ENCODE results near the gene PCGF5. TPM values are rescaled to one million over a fixed set of nuclear protein-coding genes. Genes with fewer than 3 reads are reported as not detected.
"Not testable (repeated sequence)": the region's sequence is repeated elsewhere in the genome, so short reads cannot be mapped to it uniquely, and the experiment has no call there.

Gene PCGF5
- 49.5 and 51.4 TPM in 2 replicates for total RNA-seq (2014; rRNA removed; shearing (Covaris generic))
- polyA plus RNA-seq (2014; cell fraction: nucleus; rRNA removed): 17.1 and 22.2 TPM in 2 replicates

DNA sequence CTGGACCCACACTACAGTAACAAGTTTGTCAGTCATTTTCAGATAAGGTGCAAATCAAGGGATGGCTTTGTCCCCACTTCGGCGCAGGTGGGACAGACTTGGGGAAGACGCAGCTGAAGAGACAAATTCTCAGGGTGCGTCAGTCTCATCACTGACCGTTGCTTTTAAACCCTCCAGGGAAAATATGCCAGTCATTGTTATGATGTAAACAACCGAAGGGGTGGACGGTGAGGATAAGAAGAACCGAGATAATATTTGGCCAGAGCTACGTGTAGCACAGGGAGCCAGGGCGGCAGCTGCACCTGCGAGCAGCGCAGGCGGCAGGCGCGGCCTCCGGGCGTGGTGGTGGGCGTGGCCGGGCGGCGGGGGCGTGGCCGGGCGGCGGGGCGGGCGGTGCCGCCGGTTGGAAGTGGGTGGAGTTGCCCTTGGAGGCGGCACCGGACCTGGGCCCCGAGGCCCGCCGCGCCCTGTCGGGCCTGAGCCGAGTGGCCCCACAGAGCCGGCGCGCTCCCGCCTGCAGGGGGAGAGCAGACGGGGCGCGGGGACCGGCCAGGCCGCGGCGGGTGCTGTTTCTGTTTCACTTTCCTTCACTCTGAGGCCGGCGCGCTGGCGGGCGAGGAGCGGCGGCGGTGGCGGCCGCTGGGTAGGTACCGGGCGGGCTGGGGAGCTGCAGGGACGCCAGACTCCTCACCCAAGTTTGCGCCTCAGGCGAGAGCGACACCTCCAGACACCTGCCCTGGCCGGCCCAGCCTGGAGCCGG, at the start of gene PCGF5:
Gene PCGF5, plus strand, starts transcription at position 470 of the 760 bp plus-strand sequence. CDS start 2,209 bp downstream, outside the sequence.
- peak; percentile 87 for DNase-seq (ENCODE audit: extremely low read depth, low read depth)

DNA sequence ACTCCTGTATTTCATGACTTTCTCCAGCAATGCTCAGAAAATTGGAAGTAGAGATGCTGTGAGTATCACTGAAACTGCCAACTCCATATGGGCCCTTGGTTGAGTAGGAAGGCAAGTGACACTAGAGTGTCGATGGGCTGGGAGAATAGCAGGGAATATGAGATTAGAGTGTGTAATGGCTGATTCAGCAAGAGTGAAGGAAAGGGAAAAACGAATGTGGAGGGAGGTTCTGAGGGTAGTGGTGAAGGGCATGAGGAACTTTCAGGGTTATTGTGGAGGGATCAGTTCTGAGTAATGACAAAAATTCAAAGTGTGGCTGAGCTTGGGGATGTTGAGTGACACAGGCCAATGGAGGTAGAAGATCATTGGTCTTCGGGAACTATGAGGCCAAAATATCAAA, 49.0 kb upstream of the PCGF5 start:
- DNase-seq (ENCODE audit: extremely low read depth, low read depth): no peak

DNA sequence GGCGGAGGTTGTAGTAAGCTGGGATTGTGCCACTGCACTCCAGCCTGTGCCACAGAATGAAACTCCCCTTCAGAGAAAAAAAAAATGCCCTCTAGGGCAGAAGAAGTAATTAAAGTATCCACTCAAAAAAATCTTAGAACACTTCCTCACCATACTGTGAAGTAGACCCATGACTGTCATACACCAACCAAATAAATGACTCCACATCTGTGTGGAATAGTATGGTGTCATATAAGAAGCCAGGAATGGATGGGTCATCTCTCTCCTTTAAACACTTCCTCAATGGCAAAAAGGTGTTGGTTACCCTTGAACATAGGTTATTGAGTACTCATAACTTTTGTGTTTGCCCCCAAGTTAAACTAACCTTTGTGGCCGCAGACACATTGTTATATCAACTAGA, 48.1 kb upstream of the PCGF5 start:
- no peak for DNase-seq (ENCODE audit: extremely low read depth, low read depth)

DNA sequence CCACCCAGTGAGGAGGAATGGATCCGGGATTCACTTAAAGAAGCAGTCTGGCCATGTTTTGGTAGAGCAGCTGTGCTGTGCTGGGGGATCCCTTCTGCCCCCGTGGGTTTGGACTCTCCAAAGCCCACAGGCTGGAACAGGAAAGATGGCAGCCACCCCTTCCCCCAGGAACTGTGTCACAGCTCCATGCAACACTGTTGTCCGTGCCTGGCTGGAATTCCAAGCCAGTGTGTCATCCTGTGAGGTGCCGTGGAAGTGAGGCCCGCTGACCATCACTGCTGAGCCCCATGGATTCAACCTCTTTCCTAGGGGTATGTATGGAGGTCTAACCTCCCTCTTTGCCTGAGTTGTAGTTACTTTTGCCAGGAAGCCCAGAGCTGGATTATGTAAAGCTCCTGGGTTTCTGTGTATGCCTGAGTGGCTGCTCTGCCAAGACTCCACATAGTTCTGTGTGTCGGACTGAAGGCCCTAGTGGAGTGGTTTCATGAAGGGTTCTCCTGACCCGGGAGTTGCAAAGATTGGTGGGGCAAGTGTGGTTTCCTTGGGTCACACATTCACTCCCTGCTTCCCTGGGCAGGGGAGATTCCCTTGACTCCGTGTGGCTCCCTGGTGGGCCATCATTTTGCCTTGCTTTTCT, 35.1 kb upstream of the PCGF5 start:
- no peak for DNase-seq (ENCODE audit: extremely low read depth, low read depth)

DNA sequence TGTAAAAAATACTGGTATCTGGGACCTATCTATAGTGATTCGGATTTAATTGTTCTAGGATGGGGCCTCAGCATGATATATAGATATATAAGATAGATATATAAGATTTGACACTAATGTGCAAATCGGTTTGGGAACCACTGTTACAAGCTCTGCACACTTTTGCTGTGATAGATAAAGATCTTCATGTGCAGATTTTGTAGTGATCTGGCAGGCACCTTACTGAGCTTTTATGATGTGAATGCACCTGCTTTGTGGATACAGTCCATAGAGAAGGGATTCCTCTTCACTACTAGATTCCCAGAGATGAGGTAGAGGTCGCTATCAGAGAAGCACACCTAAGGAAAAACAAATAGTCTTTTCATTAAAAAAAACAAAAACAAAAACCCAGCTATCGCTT, 33.3 kb upstream of the PCGF5 start:
- no peak for DNase-seq (ENCODE audit: extremely low read depth, low read depth)

DNA sequence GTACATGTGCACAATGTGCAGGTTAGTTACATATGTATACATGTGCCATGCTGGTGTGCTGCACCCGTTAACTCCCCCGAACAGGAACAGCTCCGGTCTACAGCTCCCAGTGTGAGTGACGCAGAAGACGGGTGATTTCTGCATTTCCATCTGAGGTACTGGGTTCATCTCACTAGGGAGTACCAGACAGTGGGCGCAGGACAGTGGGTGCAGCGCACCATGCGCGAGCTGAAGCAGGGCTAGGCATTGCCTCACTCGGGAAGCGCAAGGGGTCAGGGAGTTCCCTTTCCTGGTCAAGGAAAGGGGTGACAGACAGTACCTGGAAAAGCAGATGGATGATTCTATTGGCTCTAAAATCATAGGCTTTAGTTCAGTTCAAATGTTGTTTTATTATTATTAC, 32.5 kb upstream of the PCGF5 start:
- not testable (repeated sequence) for DNase-seq (ENCODE audit: extremely low read depth, low read depth)

DNA sequence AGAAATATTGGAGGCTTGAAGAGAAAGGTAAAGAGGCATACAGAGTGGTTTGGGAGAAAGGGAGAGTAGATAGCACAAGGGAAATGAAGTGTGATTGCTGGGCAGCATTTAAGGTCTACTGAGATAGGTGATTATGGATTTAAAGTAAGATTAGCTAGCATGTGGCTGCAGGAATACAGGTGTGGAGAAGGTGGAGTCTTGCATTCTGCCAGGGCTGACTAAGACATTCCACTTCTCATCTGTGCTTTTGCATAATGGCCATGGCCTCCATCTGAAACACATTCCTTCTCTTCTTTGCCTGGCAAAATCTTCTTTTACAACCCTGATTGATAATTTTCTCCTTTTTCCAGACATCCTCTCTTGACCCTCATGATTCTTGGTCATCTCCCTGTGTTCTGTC, 31.6 kb upstream of the PCGF5 start:
- DNase-seq (ENCODE audit: extremely low read depth, low read depth): no peak

DNA sequence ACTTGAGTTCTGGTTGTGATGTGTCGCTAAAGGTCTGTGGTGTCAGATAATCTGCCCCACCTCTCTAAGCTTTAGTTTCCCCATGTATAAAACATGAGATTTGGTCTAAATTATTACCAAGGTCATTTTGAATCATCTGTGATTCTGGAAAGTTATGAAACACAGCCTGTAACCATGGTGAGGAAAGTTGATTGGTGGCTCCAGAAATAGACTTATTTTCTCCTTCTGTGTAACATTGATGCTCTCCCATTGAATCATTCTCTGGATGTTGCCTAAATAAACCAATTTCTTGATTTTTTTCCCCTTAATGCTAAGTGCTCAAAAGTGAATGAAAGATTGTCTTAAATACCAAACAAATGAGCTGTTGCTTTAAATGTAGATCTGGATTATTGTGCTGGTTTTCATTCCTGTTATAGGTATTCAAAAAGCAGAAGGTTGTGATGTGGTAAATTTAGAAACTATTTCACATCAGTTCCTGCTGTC, 30.0 kb upstream of the PCGF5 start:
- no peak for DNase-seq (ENCODE audit: extremely low read depth, low read depth)

DNA sequence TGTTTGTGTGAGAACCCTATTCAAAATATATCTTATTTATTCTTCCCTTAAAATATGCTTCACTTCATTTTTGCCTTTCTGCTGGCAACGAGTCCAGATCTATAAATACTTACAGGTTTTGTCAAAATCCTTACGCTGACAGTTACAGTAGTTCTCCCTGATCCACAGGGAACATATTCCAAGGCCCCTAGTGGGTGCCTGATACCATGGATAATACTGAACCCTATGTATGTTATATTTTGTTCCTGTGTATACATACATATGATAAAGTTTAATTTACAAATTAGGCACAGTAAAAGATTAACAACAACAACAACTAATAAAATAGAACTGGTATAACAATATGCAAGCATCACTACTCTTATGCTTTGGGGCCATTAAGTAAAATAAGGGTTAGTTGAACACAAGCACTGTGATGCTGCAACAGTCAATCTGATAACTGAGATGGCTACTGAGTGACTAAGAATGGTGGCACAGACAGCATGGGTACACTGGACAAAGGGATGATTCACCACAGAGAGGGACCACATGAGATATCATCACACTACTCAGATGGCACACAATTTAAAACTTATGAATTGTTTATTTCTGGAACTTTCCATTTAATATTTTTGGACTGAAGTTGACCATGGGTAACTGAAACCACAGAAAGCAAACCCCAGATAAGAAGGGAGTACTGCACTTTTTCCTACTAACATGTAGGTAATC, 29.4 kb upstream of the PCGF5 start:
- no peak for DNase-seq (ENCODE audit: extremely low read depth, low read depth)

DNA sequence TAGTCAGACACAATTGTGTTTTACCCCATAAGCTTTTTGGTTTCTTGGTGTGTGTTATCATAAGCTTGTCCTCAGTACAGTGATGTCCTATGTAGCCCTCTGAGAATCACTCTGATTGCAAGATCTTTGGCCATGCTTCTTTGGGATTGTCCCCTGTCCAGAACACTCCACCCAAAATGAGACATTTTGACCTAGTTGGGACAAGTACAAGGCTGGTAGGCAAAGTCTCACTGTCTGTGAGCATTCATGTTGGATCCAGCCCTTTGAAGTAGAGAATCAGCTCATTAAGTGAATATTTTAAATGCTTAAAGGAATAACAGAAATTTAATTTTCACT, 28.9 kb upstream of the PCGF5 start:
- no peak for DNase-seq (ENCODE audit: extremely low read depth, low read depth)

DNA sequence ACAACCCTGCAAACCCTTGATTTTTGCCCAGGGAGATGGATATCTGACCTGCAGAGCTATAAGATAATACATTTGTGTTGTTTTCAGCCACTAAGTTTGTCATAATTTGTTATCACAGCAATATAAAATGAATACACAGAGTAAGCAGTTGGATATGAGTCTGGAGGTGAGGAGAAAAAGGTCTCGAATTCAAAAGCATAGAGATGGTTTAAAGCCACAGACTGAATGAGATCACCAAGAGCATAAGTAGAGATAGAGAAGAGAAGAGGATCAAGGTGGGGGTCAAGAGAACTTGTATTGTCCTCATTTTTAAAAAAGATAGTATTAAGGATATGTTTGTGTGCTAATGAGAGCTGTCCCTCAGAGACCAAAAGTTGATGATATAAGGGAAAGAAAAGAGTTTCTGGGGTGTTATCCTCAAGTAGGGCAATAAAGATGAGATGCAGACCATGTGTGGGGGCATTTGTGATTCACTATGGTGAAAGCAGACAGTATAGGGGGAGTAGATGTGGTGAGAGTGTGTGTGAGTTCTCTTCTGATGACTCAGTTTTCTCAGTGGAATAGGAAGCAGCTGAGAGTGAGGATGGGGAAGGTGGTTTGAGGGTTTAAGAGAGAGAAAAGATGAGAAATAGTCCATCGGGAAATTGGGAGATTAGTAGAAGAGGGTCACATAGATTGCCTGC, 25.8 kb upstream of the PCGF5 start:
- no peak for DNase-seq (ENCODE audit: extremely low read depth, low read depth)

DNA sequence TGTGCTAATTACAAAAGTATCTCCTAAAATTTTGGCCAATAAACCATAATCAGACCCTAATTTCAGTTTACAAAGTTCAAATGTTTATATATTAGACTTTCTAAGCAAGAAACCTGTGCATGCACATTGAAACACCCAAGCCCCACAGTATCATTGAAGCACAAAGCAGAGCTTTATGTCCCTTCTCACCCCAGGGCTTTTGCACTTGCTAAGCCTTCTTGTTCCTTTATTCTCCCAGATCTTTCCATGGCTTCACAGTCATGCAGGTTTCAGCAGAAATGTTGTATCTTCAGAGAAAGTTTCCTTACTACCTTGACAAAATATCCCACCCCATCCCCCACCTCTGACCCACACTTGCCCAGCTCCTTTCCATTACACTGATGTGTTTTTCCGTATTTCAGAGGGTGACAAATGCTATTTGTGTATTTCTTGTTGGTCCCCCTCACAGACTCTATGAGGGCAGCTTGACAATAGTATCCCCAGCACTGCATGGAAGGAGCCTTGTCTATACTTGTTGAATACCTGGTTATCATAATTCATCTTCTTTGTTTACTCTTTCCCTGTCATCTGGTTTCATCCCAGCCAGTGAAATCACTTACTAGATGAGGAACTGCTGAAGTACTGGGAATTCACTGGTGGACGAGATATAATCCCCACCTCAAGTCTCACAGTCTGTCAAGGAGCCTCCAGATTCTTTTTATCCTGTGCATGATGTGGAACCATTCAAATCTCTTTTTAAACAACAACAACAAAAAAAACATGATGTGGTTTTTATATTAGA, 24.0 kb upstream of the PCGF5 start:
- no peak for DNase-seq (ENCODE audit: extremely low read depth, low read depth)

DNA sequence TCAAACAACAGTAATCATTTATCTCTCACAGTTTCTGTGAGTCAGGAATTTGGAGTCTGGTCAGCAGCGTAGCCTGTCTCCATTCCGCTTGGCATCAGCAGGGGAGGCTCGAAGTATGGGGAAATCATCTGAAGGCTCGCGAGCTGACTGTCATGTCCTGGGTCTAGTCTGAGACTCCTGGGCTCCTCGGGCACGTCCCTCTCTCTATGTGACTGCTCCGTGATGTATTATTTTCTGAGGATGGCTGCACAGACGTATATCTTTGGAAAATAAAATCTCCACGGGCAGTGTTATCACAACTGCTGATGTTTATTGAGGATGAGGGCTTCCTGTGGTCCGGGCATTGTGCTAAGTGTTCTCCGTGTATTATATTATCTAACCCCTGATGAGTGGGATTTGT, 23.3 kb upstream of the PCGF5 start:
- no peak for DNase-seq (ENCODE audit: extremely low read depth, low read depth)

DNA sequence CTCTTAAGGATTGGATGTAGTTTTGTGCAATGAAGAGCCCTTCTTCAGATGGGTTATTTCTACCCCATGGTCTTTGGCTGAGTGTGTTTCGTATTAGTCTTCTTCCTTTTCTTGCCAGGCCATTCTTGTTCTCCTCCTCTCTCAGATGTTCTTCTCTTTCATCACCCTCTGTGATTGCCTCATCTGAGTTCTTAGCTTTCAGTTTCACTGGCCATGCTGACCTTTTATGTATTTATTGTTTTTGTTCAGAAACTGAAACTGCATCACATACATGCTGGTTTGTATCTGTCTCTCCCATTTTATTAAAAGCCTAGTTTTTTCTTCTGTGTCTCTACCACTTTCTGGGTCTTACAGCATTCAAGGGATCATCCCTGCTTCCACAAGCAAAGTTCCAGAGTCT, 21.7 kb upstream of the PCGF5 start:
- DNase-seq (ENCODE audit: extremely low read depth, low read depth): peak; percentile 30

DNA sequence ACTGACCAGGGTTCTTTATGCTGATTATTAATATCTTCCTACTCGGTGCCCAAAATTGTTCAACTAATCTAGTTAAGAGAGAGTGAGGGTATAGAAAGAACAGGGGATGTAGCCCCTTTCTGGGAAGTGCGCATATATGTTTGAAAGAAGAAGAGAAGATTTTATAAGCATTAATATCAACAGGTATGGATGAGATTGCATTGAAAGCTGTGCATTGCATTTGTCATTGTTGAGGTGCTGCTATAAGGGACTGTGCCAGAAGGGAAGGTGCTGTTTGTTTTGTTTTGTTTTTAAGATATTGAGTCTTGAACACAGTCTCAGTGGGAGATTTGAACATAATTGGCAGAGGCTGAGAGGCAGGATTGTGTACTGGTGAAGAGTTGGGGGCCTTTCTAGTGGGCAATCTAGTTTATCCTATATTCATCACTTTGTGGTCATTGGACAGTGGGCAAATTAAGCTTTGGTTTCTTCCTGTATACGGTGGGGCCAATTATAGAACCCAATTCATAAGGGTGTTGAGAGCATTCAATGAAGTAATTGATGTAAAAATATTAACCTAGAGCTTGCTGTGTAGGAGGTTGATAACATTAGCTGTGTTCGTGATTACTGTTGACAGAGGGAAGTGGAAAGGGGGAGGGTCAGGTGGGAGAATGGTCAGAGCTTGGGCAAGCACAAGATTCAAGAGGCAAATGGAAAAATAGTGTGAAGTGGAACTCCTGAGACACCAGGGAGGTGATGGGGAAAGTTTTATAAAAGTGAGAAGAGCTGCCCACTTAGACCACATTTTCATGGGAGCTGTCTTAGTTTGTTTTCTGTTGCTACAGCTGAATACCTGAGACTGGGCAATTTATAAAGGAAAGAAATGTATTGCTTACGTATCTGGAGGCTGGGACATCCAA, 19.9 kb upstream of the PCGF5 start:
- no peak for DNase-seq (ENCODE audit: extremely low read depth, low read depth)

DNA sequence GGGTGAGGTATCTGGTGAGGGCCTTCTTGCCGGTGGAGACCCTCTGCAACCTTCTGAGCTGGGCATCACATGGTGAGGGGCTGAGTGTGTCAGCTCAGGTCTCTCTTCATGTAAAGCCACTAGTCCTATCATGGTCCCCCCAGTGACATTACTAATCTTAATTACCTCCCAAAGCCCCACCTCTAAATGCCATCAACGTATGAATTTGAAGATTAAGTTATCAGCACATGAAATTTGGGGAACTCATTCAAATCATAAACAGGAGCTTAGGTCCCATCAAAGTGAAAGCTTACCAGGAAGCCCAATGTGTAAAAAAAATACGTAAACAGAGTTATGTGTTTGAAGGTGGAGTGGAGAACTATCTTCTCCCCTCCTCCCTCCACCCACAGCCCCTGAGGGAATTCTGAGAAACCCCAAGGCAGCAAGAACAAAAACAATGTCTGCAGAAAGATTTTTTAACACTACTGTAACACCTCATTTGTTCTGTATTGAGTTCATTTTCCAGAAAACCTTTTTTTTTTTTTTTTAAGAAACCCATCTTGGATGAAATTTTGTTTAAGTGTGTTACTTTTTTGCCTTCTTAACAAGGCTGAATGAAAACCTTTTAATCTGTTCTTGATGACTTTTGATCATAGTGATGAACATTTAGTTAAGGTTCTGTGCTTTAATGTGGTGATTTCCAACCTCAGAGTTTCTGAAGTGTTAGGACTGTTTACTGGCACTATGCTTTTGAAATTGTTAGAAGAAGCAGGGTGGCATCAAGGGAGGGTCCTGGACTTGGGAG, 19.1 kb upstream of the PCGF5 start:
- no peak for DNase-seq (ENCODE audit: extremely low read depth, low read depth)

DNA sequence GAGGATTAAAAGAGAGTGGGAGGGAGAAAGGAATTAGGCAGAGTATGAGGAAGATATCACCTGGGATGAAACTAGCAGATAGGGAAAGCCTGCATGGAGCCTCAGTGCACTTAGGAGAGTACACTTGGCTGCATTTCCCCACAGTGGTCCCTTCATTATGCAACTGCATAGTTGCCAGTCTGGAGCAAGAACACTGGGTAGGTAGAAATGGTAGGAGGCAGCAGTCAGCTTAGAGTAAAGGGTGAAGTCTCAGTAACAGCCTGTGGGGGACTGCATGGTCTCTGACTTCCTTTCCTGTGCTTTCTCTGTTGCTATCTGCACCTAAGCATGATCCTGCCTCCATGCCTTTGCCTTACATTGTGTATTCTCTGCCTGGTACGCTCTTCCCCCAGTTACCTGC, 14.0 kb upstream of the PCGF5 start:
- DNase-seq (ENCODE audit: extremely low read depth, low read depth): no peak

DNA sequence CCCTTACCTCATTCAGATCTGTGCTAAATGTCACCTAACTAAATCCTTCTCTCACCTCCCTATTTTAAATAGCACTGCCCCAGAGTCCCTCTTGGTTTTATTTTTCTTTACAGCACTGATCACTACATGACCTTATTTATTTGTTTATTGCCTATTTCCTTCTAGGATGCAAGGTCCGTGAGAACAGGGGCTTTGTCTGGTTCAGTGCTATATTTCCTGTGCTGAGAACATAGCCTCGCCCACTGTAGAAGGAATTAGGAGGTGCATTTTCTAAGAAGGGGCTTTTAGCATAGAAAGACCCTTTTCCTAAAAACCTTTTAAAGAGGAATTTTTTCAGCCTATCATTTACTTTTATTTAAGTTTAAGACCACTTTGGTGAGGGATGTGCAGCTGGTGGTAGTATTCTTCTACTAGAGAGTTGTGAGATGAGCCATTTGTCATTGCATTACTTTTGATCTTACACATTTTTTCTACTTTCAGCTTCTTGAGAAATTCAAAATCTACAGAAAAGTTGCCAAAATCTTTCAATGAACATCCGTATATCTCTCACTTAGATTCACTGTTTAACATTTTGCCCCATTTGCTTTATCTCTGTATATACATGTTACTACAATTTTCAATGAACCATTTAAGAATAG, 13.5 kb upstream of the PCGF5 start:
- no peak for DNase-seq (ENCODE audit: extremely low read depth, low read depth)
